ENCODE data around the gene GNAT1.

The GNAT1 gene

GRCh38 chr3:50195501-50196252 lies 4.3 kb downstream of the GNAT1 start:
- TF ChIP-seq REST (IDR thresholded peaks at IDR 0.05; ENCODE audit: insufficient read depth in 1 of 2, low read depth in 2 of 2, low read length in 2 of 2) (no peak), FOXP2 (optimal IDR thresholded peaks at IDR 0.05; ENCODE audit: borderline replicate concordance, extremely low read depth, extremely low read length, insufficient read depth) (no peak), SIN3A (IDR thresholded peaks at IDR 0.05; ENCODE audit: borderline replicate concordance, insufficient read depth, low read length) (no peak), TAF1 (IDR thresholded peaks at IDR 0.05; ENCODE audit: borderline replicate concordance, insufficient read depth, low read length) (no peak), POLR2AphosphoS5 (IDR thresholded peaks at IDR 0.05; ENCODE audit: low read depth, low read length) (no peak)

GRCh38 chr3:50196253-50196801 lies 4.9 kb downstream of the GNAT1 start:
- TF ChIP-seq TAF1 (IDR thresholded peaks at IDR 0.05; ENCODE audit: borderline replicate concordance, insufficient read depth, low read length) (no peak), POLR2AphosphoS5 (IDR thresholded peaks at IDR 0.05; ENCODE audit: low read depth, low read length) (no peak)

GRCh38 chr3:50201573-50202315 lies 10.3 kb downstream of the GNAT1 start:
- TF ChIP-seq TAF1 (IDR thresholded peaks at IDR 0.05; ENCODE audit: borderline replicate concordance, insufficient read depth, low read length) (no peak), POLR2AphosphoS5 (IDR thresholded peaks at IDR 0.05; ENCODE audit: low read depth, low read length) (no peak), REST (IDR thresholded peaks at IDR 0.05; ENCODE audit: insufficient read depth in 1 of 2, low read depth in 2 of 2, low read length in 2 of 2) (no peak), FOXP2 (optimal IDR thresholded peaks at IDR 0.05; ENCODE audit: borderline replicate concordance, extremely low read depth, extremely low read length, insufficient read depth) (no peak), SIN3A (IDR thresholded peaks at IDR 0.05; ENCODE audit: borderline replicate concordance, insufficient read depth, low read length) (no peak)

GRCh38 chr3:50202353-50203112 lies 11.1 kb downstream of the GNAT1 start:
- TF ChIP-seq TAF1 (IDR thresholded peaks at IDR 0.05; ENCODE audit: borderline replicate concordance, insufficient read depth, low read length) (no peak), REST (IDR thresholded peaks at IDR 0.05; ENCODE audit: insufficient read depth in 1 of 2, low read depth in 2 of 2, low read length in 2 of 2) (no peak), POLR2AphosphoS5 (IDR thresholded peaks at IDR 0.05; ENCODE audit: low read depth, low read length) (no peak), FOXP2 (optimal IDR thresholded peaks at IDR 0.05; ENCODE audit: borderline replicate concordance, extremely low read depth, extremely low read length, insufficient read depth) (no peak), SIN3A (IDR thresholded peaks at IDR 0.05; ENCODE audit: borderline replicate concordance, insufficient read depth, low read length) (no peak)

- TF ChIP-seq TAF1 (IDR thresholded peaks at IDR 0.05; ENCODE audit: borderline replicate concordance, insufficient read depth, low read length), result no peak
- TF ChIP-seq REST (IDR thresholded peaks at IDR 0.05; ENCODE audit: insufficient read depth in 1 of 2, low read depth in 2 of 2, low read length in 2 of 2), result no peak
- no peak for TF ChIP-seq POLR2AphosphoS5 (IDR thresholded peaks at IDR 0.05; ENCODE audit: low read depth, low read length)
- no peak for TF ChIP-seq FOXP2 (optimal IDR thresholded peaks at IDR 0.05; ENCODE audit: borderline replicate concordance, extremely low read depth, extremely low read length, insufficient read depth)
- TF ChIP-seq SIN3A (IDR thresholded peaks at IDR 0.05; ENCODE audit: borderline replicate concordance, insufficient read depth, low read length), result no peak
These were observed 11.9 kb downstream of the GNAT1 start for GRCh38 chr3:50203113-50203808.
